HepG2 (cell line): ENCODE data around the gene MOSPD2. TPM values are rescaled to one million over a fixed set of nuclear protein-coding genes. Genes with fewer than 3 reads are reported as not detected.
A peak's percentile ranks its signal among the peaks of the same experiment; 100 is the strongest.

Experiments
- ATAC-seq: fragments of 200-7000 bp; cut with Tn5 transposase; 3 replicates; pipeline ENCODE4 v1.9.1; 2020; ENCODE audit warnings: mild to moderate bottlenecking, moderate library complexity
- BruUV-seq: library from RNA; stranded (reverse); fragments of 400-500 nt; replicated peaks from 2 replicates; lab custom pipeline; 2021; lab: Mats Ljungman, UMichigan
- CTCF ChIA-PET: fragments of 300-600 bp; formaldehyde crosslinking; extraction: SDS; loops from one replicate; lab custom pipeline; 2021; ENCODE audit warnings: low total read pairs, inconsistent platforms, low intra/inter-chr PET ratio; lab: Yijun Ruan, JAX
- POLR2A ChIA-PET: fragments of 350-600 bp; sonication (Branson Sonifier 250); formaldehyde crosslinking; loops from one replicate; lab custom pipeline; 2020; ENCODE audit warnings: antibody characterized with exemption, inconsistent platforms; lab: Yijun Ruan, JAX
- DNase-seq: peaks from one replicate; pipeline ENCODE4 v3.0.0-alpha.2; 2015; ENCODE audit warnings: low spot score
- FAIRE-seq: peaks from 3 replicates; lab custom pipeline; 2011; peaks lifted over from hg19 to GRCh38; lab: Jason Lieb, UNC
- H2AFZ ChIP-seq: one replicate; pipeline ENCODE4 v1.6.1; 2011; ENCODE audit warnings: low read length, inconsistent platforms
- H3K27ac ChIP-seq: fragments of 300-600 bp; 3 replicates; pipeline ENCODE4 v1.8.0; 2011; ENCODE audit warnings: mixed run types, mild to moderate bottlenecking, mixed read lengths, low read length, inconsistent platforms; ENCODE audit not compliant: insufficient read depth; ENCODE audit errors: extremely low read length
- H3K27me3 ChIP-seq, 2 experiments: fragments of 200-600 bp in 1 of 2; 2 replicates in 1 of 2; 3 replicates in 1 of 2; pipeline versions ENCODE4 v1.6.0 to v1.8.0; 2011; ENCODE audit warnings: low read length in 2 of 2, mild to moderate bottlenecking in 2 of 2, moderate library complexity in 2 of 2, inconsistent platforms in 1 of 2; ENCODE audit not compliant: insufficient read depth in 2 of 2, control insufficient read depth in 1 of 2
- H3K36me3 ChIP-seq, 2 experiments: fragments of 200-600 bp in 1 of 2; replicated peaks in 1 of 2; 2 replicates in 1 of 2; 3 replicates in 1 of 2; pipeline versions ENCODE4 v1.5.1 to v1.8.0; 2011; ENCODE audit warnings: low read length in 2 of 2, inconsistent platforms in 1 of 2; ENCODE audit not compliant: insufficient read depth in 2 of 2, control insufficient read depth in 1 of 2
- H3K4me1 ChIP-seq: 2 replicates; pipeline ENCODE4 v1.5.1; 2012; ENCODE audit warnings: low read length, inconsistent platforms; ENCODE audit not compliant: insufficient read depth
- H3K4me2 ChIP-seq: 2 replicates; pipeline ENCODE4 v1.6.0; 2011; ENCODE audit warnings: low read depth, low read length, inconsistent platforms
- H3K4me3 ChIP-seq, 3 experiments: fragments of 200-600 bp in 1 of 3; sonication (generic), shearing (Covaris generic) in 1 of 3; replicated peaks in 1 of 3; 2 replicates each; pipeline ENCODE4 v1.5.1; 2011 to 2016; ENCODE audit warnings: low read length in 3 of 3, inconsistent platforms in 2 of 3, low read depth in 2 of 3, mild to moderate bottlenecking in 2 of 3, control low read depth in 1 of 3, mixed read lengths in 1 of 3; ENCODE audit not compliant: insufficient read depth in 1 of 3
- H3K79me2 ChIP-seq: one replicate; pipeline ENCODE4 v1.6.1; 2011; ENCODE audit warnings: low read length, inconsistent platforms; ENCODE audit not compliant: insufficient read depth
- H3K9ac ChIP-seq: 2 replicates; pipeline ENCODE4 v1.6.0; 2011; ENCODE audit warnings: mild to moderate bottlenecking, low read depth, low read length, inconsistent platforms; ENCODE audit not compliant: insufficient read depth
- H3K9me3 ChIP-seq: 2 replicates; pipeline ENCODE4 v1.5.1; 2012; ENCODE audit warnings: mild to moderate bottlenecking, low read length
- H4K20me1 ChIP-seq: 2 replicates; pipeline ENCODE4 v1.6.0; 2011; ENCODE audit warnings: inconsistent platforms, mild to moderate bottlenecking, low read length, moderate library complexity; ENCODE audit not compliant: insufficient read depth
- KDM5A ChIP-seq: fragments of 200-600 bp; sonication (generic); IDR thresholded peaks from 2 replicates; pipeline ENCODE4 v1.7.0; 2018; ENCODE audit warnings: antibody characterized with exemption, mild to moderate bottlenecking, low read length, borderline replicate concordance
- PRDM4 ChIP-seq: sonication (generic); formaldehyde crosslinking; IDR thresholded peaks from 2 replicates; pipeline ENCODE4 v1.9.0; 2021; ENCODE audit warnings: missing genetic modification reagents, borderline replicate concordance
- ZNF549 ChIP-seq: sonication (generic); formaldehyde crosslinking; IDR thresholded peaks from 2 replicates; pipeline ENCODE4 v1.5.0; 2020; ENCODE audit warnings: missing genetic modification reagents
- ZNF629 ChIP-seq: sonication (generic); formaldehyde crosslinking; conservative IDR thresholded peaks from 2 replicates; pipeline ENCODE4 v1.5.0; 2020; ENCODE audit warnings: missing genetic modification reagents
- ZSCAN29 ChIP-seq: sonication (generic); formaldehyde crosslinking; conservative IDR thresholded peaks from 2 replicates; pipeline ENCODE4 v1.4.0; 2020; ENCODE audit warnings: mild to moderate bottlenecking, missing genetic modification reagents
- ZSCAN30 ChIP-seq: sonication (generic); formaldehyde crosslinking; IDR thresholded peaks from 2 replicates; pipeline ENCODE4 v1.5.0; 2020; ENCODE audit warnings: mild to moderate bottlenecking, missing genetic modification reagents
- WGBS: methylation state at CpG from one replicate; pipeline ENCODE4 v1.1.6; 2017; ENCODE audit warnings: low lambda C conversion rate; 5-methylcytosine and 5-hydroxymethylcytosine counted together
- in situ Hi-C: cut with HindIII; loops from 2 replicates; pipeline ENCODE4 v1.10.0; 2017; ENCODE audit warnings: low pct_unique_long_range_greater_than_20kb; ENCODE audit not compliant: extremely low pct_ligation_motif_present
- intact Hi-C: fragments of 100-400 bp; cut with micrococcal nuclease; formaldehyde crosslinking; loops from one replicate; pipeline ENCODE4 v1.10.0; 2022; ENCODE audit not compliant: unreplicated experiment
- polyA plus RNA-seq, 8 experiments: library from polyadenylated mRNA; depleted of rRNA in 3 of 8; stranded (reverse) in 7 of 8; unstranded in 1 of 8; fragments of >200 nt; fragmentation: Illumina TruSeq in 4 of 8; extraction: Trizol in 4 of 8; gene quantifications; 2 replicates each; pipeline versions ENCODE4 v1.2.1 to v1.2.3, GENCODE V29; 2011 to 2016; ENCODE audit warnings: low read depth in 4 of 8, missing spikeins in 1 of 8, mixed read lengths in 1 of 8; ENCODE audit not compliant: insufficient read depth in 1 of 8
- total RNA-seq, 5 experiments: library from RNA; depleted of rRNA; stranded (reverse); fragments of >200 nt; fragmentation: Illumina TruSeq; extraction: Trizol; gene quantifications; 2 replicates each; pipeline ENCODE4 v1.2.3, GENCODE V29; 2016; ENCODE audit warnings: low read depth in 1 of 5

The MOSPD2 gene
- total and polyA plus RNA-seq, 2 of the 13 experiments (the other 11 are each of a cell fraction or from before 2014, with no cell fraction given): 4.8 to 7.0 TPM

GRCh38 chrX:14871767-14872166 lies 1.5 kb upstream of the MOSPD2 start:
- WGBS: 76% methylated on average over 1 of the region's 1 CpG
- intact Hi-C loops (loop anchor here (5.0 to 10.0 kb wide), 2 partner anchors 114 to 1843 kb away; partner anchors contain the start of genes CTPS2 and SYAP1), in situ Hi-C loops (no loop called here)
- BruUV-seq: no TSS peak
- H3K36me3 ChIP-seq: no peaks in the 10 kb centered on the region
- no peaks in the 10 kb centered on the region for H4K20me1 ChIP-seq
- no peak overlapping the region for H3K9ac ChIP-seq
- H3K4me3 ChIP-seq: no peak overlapping the region; a peak in 1 of 6 replicates
- DNase-seq: no peak
- no peak overlapping the region for H2AFZ ChIP-seq
- no peak overlapping the region for H3K27ac ChIP-seq
- no peaks in the 10 kb centered on the region; a peak in 1 of 5 replicates for H3K27me3 ChIP-seq
- CTCF ChIA-PET: no interaction called here
- peaks cover 8% of the 10 kb centered on the region; the same call in 1 of the 2 replicates for H3K9me3 ChIP-seq
- TF ChIP-seq ZSCAN30 (CRISPR knock-in tag): no peak
- TF ChIP-seq ZNF629: peak; percentile 51
- TF ChIP-seq, all 625 proteins: peak for 1
- peaks cover 9% of the 10 kb centered on the region for H3K79me2 ChIP-seq
- H3K4me1 ChIP-seq: peaks cover 10% of the 10 kb centered on the region; the same call in 1 of the 2 replicates
- peak; percentile 34 for FAIRE-seq
- H3K4me2 ChIP-seq: peak overlapping the region; percentile 47; the same call in 1 of the 2 replicates
- no peak for ATAC-seq
- POLR2A ChIA-PET: no interaction called here

- intact Hi-C loops: loop anchor here (5.0 to 10.0 kb wide), 2 partner anchors 115 to 1842 kb away; partner anchors contain the start of genes CTPS2 and SYAP1
- peak overlapping the region; percentile 50 to 72 (median 70); a peak in 4 of 6 replicates for H3K4me3 ChIP-seq
These were observed 866 bp upstream of the MOSPD2 start for GRCh38 chrX:14872355-14872754.

More at GRCh38 chrX:14872355-14872754, 866 bp upstream of the MOSPD2 start:
- peak; percentile 21 for FAIRE-seq
- BruUV-seq: no TSS peak
- H3K4me2 ChIP-seq: peak overlapping the region; percentile 60
- no peaks in the 10 kb centered on the region for H3K36me3 ChIP-seq
- no peak for ATAC-seq
- peaks cover 10% of the 10 kb centered on the region; the same call in 1 of the 2 replicates for H3K4me1 ChIP-seq
- no peak overlapping the region for H3K27ac ChIP-seq
- H3K79me2 ChIP-seq: peaks cover 9% of the 10 kb centered on the region
- in situ Hi-C loops: no loop called here
- H4K20me1 ChIP-seq: no peaks in the 10 kb centered on the region
- peaks cover 3% of the 10 kb centered on the region; the same call in 1 of the 2 replicates for H3K9me3 ChIP-seq
- H3K9ac ChIP-seq: no peak overlapping the region
- no peak for DNase-seq
- ChIA-PET POLR2A (no interaction called here), CTCF (no interaction called here)
- H3K27me3 ChIP-seq: no peaks in the 10 kb centered on the region; a peak in 1 of 5 replicates
- H2AFZ ChIP-seq: no peak overlapping the region
- 16% methylated on average over 6 of the region's 7 CpGs for WGBS
- 0 out of 2 replicates have a peak, but pooled peaks have one; percentile 0 for TF ChIP-seq KDM5A
- no peak for TF ChIP-seq ZNF549 (CRISPR knock-in tag)
- TF ChIP-seq ZSCAN29 (CRISPR knock-in tag): no peak
- TF ChIP-seq PRDM4: no peak
